SJSA1 (cell line): ENCODE results near the gene NRCAM. TPM values are rescaled to one million over a fixed set of nuclear protein-coding genes. Genes with fewer than 3 reads are reported as not detected.

ENCODE experiments used
- DNase-seq, 2 experiments: peaks; one replicate each; pipeline ENCODE4 v3.0.0-alpha.2; 2015 to 2020; ENCODE audit warnings: low spot score in 2 of 2, low read depth in 1 of 2
- H3K27ac ChIP-seq: fragments of 250-450 bp; sonication (Bioruptor Pico); 2 replicates; pipeline ENCODE4 v1.5.1; 2020; ENCODE audit warnings: mild to moderate bottlenecking, moderate library complexity
- H3K27me3 ChIP-seq: fragments of 250-450 bp; sonication (Bioruptor Pico); replicated peaks from 2 replicates; pipeline ENCODE4 v1.5.1; 2020; ENCODE audit warnings: mild to moderate bottlenecking, moderate library complexity
- H3K36me3 ChIP-seq: fragments of 250-450 bp; sonication (Bioruptor Pico); 2 replicates; pipeline ENCODE4 v1.5.1; 2020; ENCODE audit warnings: mild to moderate bottlenecking
- H3K4me1 ChIP-seq: fragments of 250-450 bp; sonication (Bioruptor Pico); replicated peaks from 2 replicates; pipeline ENCODE4 v1.6.1; 2021; ENCODE audit warnings: mild to moderate bottlenecking
- H3K4me3 ChIP-seq: fragments of 250-450 bp; sonication (Bioruptor Pico); 2 replicates; pipeline ENCODE4 v1.5.1; 2020; ENCODE audit warnings: mild to moderate bottlenecking
- H3K9me3 ChIP-seq: fragments of 250-450 bp; sonication (Bioruptor Pico); replicated peaks from 2 replicates; pipeline ENCODE4 v1.5.1; 2020; ENCODE audit warnings: mild to moderate bottlenecking
- total RNA-seq: library from RNA; depleted of rRNA; stranded (reverse); fragments of >200 nt; shearing (Covaris generic); gene quantifications from 2 replicates; pipeline ENCODE4 v1.2.3, GENCODE V29; 2014

NRCAM gene
- total RNA-seq, 1 experiment from 2014 or later: not detected

DNA sequence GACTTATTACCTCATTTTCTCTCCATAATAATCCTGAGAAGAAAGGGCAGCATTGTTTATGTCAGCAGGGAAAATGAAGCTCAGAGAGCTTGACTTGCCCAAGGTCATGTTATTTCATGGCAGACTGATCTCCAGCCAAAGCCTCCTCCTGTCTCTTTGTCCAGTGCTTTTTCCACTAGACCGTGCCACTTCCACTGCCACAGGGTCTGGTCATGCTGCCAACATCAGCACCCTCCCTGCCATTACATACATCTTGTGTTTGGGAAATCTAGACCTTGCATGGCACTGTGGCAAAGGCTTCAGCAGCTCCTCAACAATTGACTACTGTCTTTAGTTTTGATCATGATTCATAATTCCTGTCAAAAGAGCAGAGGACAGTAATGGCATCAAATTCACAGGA, 25.1 kb downstream of the NRCAM start:
- no peak for DNase-seq
- H3K27me3 ChIP-seq: 0 out of 2 replicates have a peak, but pooled peaks cover 4% of the 10 kb centered on the region
- no peaks in the 10 kb centered on the region for H3K9me3 ChIP-seq
- H3K4me1 ChIP-seq: no peaks in the 10 kb centered on the region
- no peaks in the 10 kb centered on the region for H3K36me3 ChIP-seq
- no peak overlapping the region for H3K4me3 ChIP-seq
- H3K27ac ChIP-seq: no peak overlapping the region

DNA sequence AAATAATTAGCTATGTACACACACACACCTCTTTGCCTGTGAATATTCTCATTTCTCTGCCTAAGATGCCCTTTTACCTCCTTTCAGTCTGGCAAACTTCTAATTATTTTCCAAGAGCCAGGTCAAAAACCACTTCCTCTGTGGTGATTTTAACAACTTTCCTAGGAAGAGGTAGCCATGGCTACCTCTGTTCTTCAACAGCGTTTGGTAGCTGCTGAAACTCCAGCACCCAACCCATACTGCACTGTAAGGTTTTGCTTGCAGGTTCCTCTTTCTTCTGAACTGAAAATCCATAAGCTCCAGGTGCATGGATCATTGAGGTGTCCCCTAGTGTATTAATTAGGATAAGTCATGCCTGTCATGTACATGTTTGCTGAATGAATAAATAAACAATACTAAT, 25.6 kb downstream of the NRCAM start:
- Histone ChIP-seq H3K27ac (no peak overlapping the region), H3K4me1 (no peaks in the 10 kb centered on the region), H3K27me3 (0 out of 2 replicates have a peak, but pooled peaks cover 4% of the 10 kb centered on the region), H3K4me3 (no peak overlapping the region), H3K36me3 (no peaks in the 10 kb centered on the region), H3K9me3 (no peaks in the 10 kb centered on the region)
- DNase-seq: no peak

GRCh38 chr7:108427766-108428165, 28.5 kb downstream of the NRCAM start:
- no peak for DNase-seq
- H3K4me1 ChIP-seq: no peaks in the 10 kb centered on the region
- H3K36me3 ChIP-seq: no peaks in the 10 kb centered on the region
- 0 out of 2 replicates have a peak, but pooled peaks cover 6% of the 10 kb centered on the region for H3K27me3 ChIP-seq
- H3K4me3 ChIP-seq: no peak overlapping the region
- no peaks in the 10 kb centered on the region for H3K9me3 ChIP-seq
- no peak overlapping the region for H3K27ac ChIP-seq

DNA sequence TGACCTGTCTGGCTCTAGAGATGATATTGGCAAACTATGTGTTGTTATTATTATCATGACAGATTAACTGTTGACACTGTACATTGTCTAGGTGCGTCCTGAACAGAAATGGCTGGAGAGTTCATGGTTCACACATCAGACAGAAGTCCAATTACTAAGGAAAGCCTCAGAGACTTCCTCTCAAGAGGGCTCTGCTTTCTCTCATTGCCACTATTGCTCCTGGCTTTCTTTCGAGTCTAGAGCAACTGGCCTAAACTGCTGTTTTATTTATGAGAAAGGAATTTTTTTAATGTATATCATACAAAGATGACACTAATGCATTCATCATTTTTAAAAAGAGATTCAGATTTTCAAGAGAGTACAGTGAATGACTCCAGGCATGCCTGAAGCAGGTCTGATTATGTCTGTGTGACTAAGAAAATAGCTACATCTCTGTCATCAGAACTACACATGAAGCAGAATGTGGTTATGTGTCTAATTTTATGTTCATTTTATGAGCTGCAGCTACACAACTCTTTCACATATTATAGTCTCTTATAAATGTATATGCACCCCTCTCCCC, 30.4 kb downstream of the NRCAM start:
- H3K9me3 ChIP-seq: no peaks in the 10 kb centered on the region
- H3K4me3 ChIP-seq: no peak overlapping the region
- H3K4me1 ChIP-seq: no peaks in the 10 kb centered on the region
- H3K27ac ChIP-seq: no peak overlapping the region
- 0 out of 2 replicates have a peak, but pooled peaks cover 6% of the 10 kb centered on the region for H3K27me3 ChIP-seq
- no peaks in the 10 kb centered on the region for H3K36me3 ChIP-seq
- no peak for DNase-seq

GRCh38 chr7:108424013-108424412, 32.2 kb downstream of the NRCAM start:
- no peak for DNase-seq
- Histone ChIP-seq H3K27me3 (peaks cover 6% of the 10 kb centered on the region; the same call in 1 of the 2 replicates), H3K9me3 (no peaks in the 10 kb centered on the region), H3K4me3 (no peak overlapping the region), H3K36me3 (no peaks in the 10 kb centered on the region), H3K4me1 (no peaks in the 10 kb centered on the region), H3K27ac (no peak overlapping the region)

- Histone ChIP-seq H3K27me3 (peaks cover 3% of the 10 kb centered on the region; the same call in 1 of the 2 replicates), H3K4me1 (no peaks in the 10 kb centered on the region), H3K9me3 (no peaks in the 10 kb centered on the region), H3K4me3 (no peak overlapping the region), H3K27ac (no peak overlapping the region), H3K36me3 (no peaks in the 10 kb centered on the region)
- DNase-seq: no peak
Observed at GRCh38 chr7:108423089-108423989, 32.9 kb downstream of the NRCAM start.

DNA sequence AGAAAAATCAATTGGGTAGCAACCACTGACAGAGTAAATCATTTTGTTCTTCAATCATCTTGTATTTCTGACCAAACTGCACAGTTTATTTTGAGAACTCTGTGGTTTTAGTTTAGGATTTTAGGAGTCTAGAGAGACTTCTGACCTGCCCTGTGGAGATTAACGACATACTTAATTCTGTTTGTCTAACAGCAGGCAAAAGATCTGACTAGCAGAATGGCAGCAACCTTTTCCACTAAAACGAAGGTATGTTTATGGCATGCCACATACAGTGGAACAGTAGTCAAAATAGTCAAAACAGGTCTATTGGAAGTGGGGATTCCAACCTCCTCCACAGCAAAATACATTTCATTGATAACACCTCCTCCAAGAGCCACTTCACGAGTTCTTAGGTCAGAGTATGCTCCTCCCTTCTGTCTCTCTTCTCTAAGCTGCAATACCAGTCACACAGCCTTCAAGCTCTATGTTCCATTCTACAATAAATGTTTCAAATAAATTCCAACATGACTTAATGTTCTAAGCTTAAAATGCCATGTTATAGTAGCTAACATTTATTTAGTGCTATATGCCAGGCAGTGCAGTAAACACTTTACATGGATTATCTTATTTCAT, 34.4 kb downstream of the NRCAM start:
- DNase-seq: no peak
- Histone ChIP-seq H3K4me3 (no peak overlapping the region), H3K36me3 (no peaks in the 10 kb centered on the region), H3K4me1 (no peaks in the 10 kb centered on the region), H3K9me3 (no peaks in the 10 kb centered on the region), H3K27me3 (peaks cover 2% of the 10 kb centered on the region; the same call in 1 of the 2 replicates), H3K27ac (no peak overlapping the region)

- Histone ChIP-seq H3K36me3 (no peaks in the 10 kb centered on the region), H3K9me3 (no peaks in the 10 kb centered on the region), H3K4me1 (no peaks in the 10 kb centered on the region), H3K4me3 (no peak overlapping the region), H3K27ac (no peak overlapping the region), H3K27me3 (no peaks in the 10 kb centered on the region; the same call in 1 of the 2 replicates)
- no peak for DNase-seq
Observed at GRCh38 chr7:108419961-108420908, 36.0 kb downstream of the NRCAM start.

DNA sequence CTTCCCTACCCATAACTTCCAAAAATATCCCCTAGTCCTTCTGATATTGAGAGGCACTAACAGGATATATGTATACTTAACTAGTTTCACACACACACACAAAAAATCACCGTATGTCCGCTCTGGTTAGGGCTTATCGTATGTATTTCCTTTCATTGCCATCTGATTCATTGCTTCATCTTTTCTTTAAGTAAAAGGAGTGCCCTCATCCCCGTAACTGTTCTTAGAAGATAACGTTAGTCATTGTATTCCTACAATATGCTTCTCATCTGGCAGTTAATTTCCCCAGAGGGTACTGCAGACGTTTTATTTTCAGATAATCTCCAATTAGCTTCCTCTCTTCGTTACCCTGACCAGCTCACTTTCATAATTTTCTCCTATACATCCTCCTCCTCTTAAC, 37.3 kb downstream of the NRCAM start:
- Histone ChIP-seq H3K27me3 (no peaks in the 10 kb centered on the region; the same call in 1 of the 2 replicates), H3K9me3 (no peaks in the 10 kb centered on the region), H3K36me3 (no peaks in the 10 kb centered on the region), H3K27ac (no peak overlapping the region), H3K4me3 (no peak overlapping the region), H3K4me1 (no peaks in the 10 kb centered on the region)
- no peak for DNase-seq

GRCh38 chr7:108417926-108418325, 38.3 kb downstream of the NRCAM start:
- Histone ChIP-seq H3K4me3 (no peak overlapping the region), H3K9me3 (no peaks in the 10 kb centered on the region), H3K4me1 (no peaks in the 10 kb centered on the region), H3K27ac (no peak overlapping the region), H3K27me3 (no peaks in the 10 kb centered on the region; the same call in 1 of the 2 replicates), H3K36me3 (no peaks in the 10 kb centered on the region)
- no peak for DNase-seq

DNA sequence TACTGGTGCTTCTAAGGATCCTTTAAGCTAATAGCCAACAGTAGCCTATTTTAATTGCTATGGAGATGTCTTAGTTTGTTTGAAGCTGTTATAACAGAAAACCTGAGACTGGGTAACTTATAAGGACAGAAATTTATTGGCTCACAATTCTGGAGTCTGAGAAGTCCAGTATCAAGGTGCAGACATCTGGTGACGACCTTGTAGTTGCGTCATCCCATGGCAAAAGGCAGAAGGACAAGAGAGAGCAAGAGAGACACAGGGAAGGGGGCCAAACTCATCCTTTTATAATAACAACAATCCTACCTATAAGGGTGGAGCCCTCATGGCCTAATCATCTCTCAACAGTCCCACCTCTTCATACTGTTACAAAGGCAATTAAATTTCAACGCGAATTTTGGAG, 39.1 kb downstream of the NRCAM start:
- no peak for DNase-seq
- Histone ChIP-seq H3K36me3 (no peaks in the 10 kb centered on the region), H3K4me3 (no peak overlapping the region), H3K27ac (no peak overlapping the region), H3K27me3 (no peaks in the 10 kb centered on the region; the same call in 1 of the 2 replicates), H3K4me1 (no peaks in the 10 kb centered on the region), H3K9me3 (no peaks in the 10 kb centered on the region)

DNA sequence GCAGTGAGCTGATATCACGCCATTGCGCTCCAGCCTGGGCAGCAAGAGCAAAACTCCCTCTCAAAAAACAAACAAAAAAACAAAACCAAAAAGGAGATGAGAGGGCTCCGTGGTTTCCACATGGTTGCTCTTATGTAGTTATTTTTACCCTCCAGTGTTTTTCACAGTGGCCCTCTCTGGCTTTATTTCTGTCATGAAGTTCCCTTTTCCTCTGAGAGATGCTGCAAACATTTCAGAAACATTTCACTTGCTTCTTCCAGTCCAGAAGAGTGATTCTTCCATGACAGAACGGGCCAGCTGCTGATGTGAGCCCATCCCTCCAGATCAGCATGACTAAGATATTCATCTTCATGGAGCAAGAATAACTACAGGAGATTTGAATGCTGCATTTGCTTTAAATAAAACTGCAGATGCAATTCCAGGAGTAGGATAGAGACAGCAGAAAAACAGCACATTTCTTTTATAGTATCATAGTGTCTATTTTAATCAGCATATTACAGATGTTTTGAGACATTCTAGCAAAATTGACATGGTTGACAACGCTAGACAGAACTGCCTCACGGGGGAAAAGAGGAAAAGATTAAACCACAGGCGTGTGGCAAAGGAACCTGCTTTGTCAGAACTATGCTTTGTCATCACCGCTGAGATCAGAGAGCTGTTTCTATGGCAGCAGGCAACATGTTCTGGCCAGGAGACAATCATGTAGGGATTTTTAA, 40.3 kb downstream of the NRCAM start:
- no peak overlapping the region for H3K27ac ChIP-seq
- H3K4me3 ChIP-seq: no peak overlapping the region
- no peaks in the 10 kb centered on the region for H3K36me3 ChIP-seq
- no peaks in the 10 kb centered on the region for H3K4me1 ChIP-seq
- no peaks in the 10 kb centered on the region; the same call in 1 of the 2 replicates for H3K27me3 ChIP-seq
- no peaks in the 10 kb centered on the region for H3K9me3 ChIP-seq
- DNase-seq: no peak
